Endodermal cell (in vitro differentiated cells): ENCODE data around the gene CALHM5. TPM values are rescaled to one million over a fixed set of nuclear protein-coding genes. Genes with fewer than 3 reads are reported as not detected.

Experiments used
- DNase-seq: peaks from one replicate; pipeline ENCODE4 v3.0.0-alpha.2; 2017
- H3K27ac ChIP-seq: 2 replicates; pipeline ENCODE4 v1.5.1; 2013; ENCODE audit warnings: mild to moderate bottlenecking, low read depth, low read length, moderate library complexity
- H3K27me3 ChIP-seq: 2 replicates; pipeline ENCODE4 v1.6.1; 2013; ENCODE audit warnings: mild to moderate bottlenecking, low read length, moderate library complexity; ENCODE audit not compliant: insufficient read depth, control insufficient read depth, poor library complexity, severe bottlenecking
- H3K36me3 ChIP-seq: 2 replicates; pipeline ENCODE4 v1.7.0; 2013; ENCODE audit warnings: mild to moderate bottlenecking, low read length, moderate library complexity; ENCODE audit not compliant: control insufficient read depth, insufficient read depth
- H3K4me1 ChIP-seq: one replicate; pipeline ENCODE4 v1.7.0; 2013; ENCODE audit warnings: low read length; ENCODE audit not compliant: control insufficient read depth, insufficient read depth
- H3K4me3 ChIP-seq: 2 replicates; pipeline ENCODE4 v1.5.1; 2013; ENCODE audit warnings: mild to moderate bottlenecking, low read length, moderate library complexity
- H3K9ac ChIP-seq: 2 replicates; pipeline ENCODE4 v1.6.1; 2013; ENCODE audit warnings: mild to moderate bottlenecking, low read length, moderate library complexity; ENCODE audit not compliant: poor library complexity, severe bottlenecking; ENCODE audit errors: extremely low read depth
- H3K9me3 ChIP-seq: 2 replicates; pipeline ENCODE4 v1.6.1; 2013; ENCODE audit warnings: mild to moderate bottlenecking, low read length, moderate library complexity; ENCODE audit not compliant: control insufficient read depth
- H3K27ac Mint-ChIP-seq: 2 replicates; pipeline ENCODE4 v1.8.0; 2020; ENCODE audit warnings: mixed read lengths
- H3K27me3 Mint-ChIP-seq: 2 replicates; pipeline ENCODE4 v1.8.0; 2021; ENCODE audit warnings: mild to moderate bottlenecking, mixed read lengths; ENCODE audit not compliant: insufficient read depth
- H3K36me3 Mint-ChIP-seq: 2 replicates; pipeline ENCODE4 v1.8.0; 2020; ENCODE audit warnings: low read depth, mixed read lengths
- H3K4me1 Mint-ChIP-seq: 2 replicates; pipeline ENCODE4 v1.8.0; 2020; ENCODE audit warnings: mixed read lengths
- H3K4me3 Mint-ChIP-seq: 2 replicates; pipeline ENCODE4 v1.8.0; 2020; ENCODE audit warnings: mild to moderate bottlenecking, moderate library complexity, mixed read lengths
- H3K9me3 Mint-ChIP-seq: 2 replicates; pipeline ENCODE4 v1.8.0; 2020; ENCODE audit warnings: mild to moderate bottlenecking, mixed read lengths
- CTCF ChIP-seq: fragments of 200-600 bp; sonication (generic); conservative IDR thresholded peaks from 2 replicates; pipeline ENCODE4 v1.5.0; 2021; ENCODE audit warnings: antibody characterized with exemption, mild to moderate bottlenecking
- WGBS, 2 experiments: methylation state at CpG; one replicate each; pipeline versions ENCODE4 v1.1.5 to v1.1.7; 2013; ENCODE audit warnings: missing lambda C conversion rate in 2 of 2, mixed read lengths in 1 of 2; ENCODE audit not compliant: insufficient coverage in 1 of 2, insufficient read length in 1 of 2; 5-methylcytosine and 5-hydroxymethylcytosine counted together
- total RNA-seq, 2 donors: library from RNA; stranded (reverse); fragmentation: NEBNext Ultra II Directional in 1 of 2; extraction: Animal tissue kit (Norgen Biotek cat#: 25700) in 1 of 2; gene quantifications; 2 replicates in 1 of 2; 3 replicates in 1 of 2; pipeline ENCODE4 v1.2.1, GENCODE V29; 2021

The CALHM5 gene
- total RNA-seq, 2 donors from 2014 or later: 0.18 to 0.20 TPM

- H3K9me3 ChIP-seq: no peaks in the 10 kb centered on the region
- DNase-seq: no peak
- no peaks in the 10 kb centered on the region for H3K9me3 Mint-ChIP-seq
- no peak overlapping the region for H3K4me3 ChIP-seq
- no peak overlapping the region for H3K9ac ChIP-seq
- H3K36me3 ChIP-seq: no peaks in the 10 kb centered on the region
- H3K4me3 Mint-ChIP-seq: no peak overlapping the region
- 88 to 91% methylated on average over 3 to 5 of the region's 5 CpGs for WGBS, 2 experiments
- TF ChIP-seq CTCF: no peak
- H3K27me3 ChIP-seq: no peaks in the 10 kb centered on the region
- H3K36me3 Mint-ChIP-seq: no peaks in the 10 kb centered on the region
- H3K27ac ChIP-seq: no peak overlapping the region
- peaks cover 3% of the 10 kb centered on the region for H3K4me1 Mint-ChIP-seq
- H3K27me3 Mint-ChIP-seq: peaks cover 4% of the 10 kb centered on the region
- H3K27ac Mint-ChIP-seq: no peak overlapping the region
- peaks cover 2% of the 10 kb centered on the region for H3K4me1 ChIP-seq
Measured at GRCh38 chr6:116557893-116558292, 46.5 kb downstream of the CALHM5 start.

- Mint-ChIP-seq H3K27me3 (no peaks in the 10 kb centered on the region), H3K9me3 (no peaks in the 10 kb centered on the region), H3K4me3 (no peak overlapping the region), H3K36me3 (no peaks in the 10 kb centered on the region), H3K27ac (no peak overlapping the region), H3K4me1 (peaks cover 3% of the 10 kb centered on the region)
- Histone ChIP-seq H3K9ac (no peak overlapping the region), H3K4me1 (peaks cover 3% of the 10 kb centered on the region), H3K27ac (no peak overlapping the region), H3K27me3 (no peaks in the 10 kb centered on the region), H3K9me3 (no peaks in the 10 kb centered on the region), H3K4me3 (no peak overlapping the region), H3K36me3 (no peaks in the 10 kb centered on the region)
- 100% methylated on average over 2 of the region's 2 CpGs; no CpG with 5 or more reads in 1 of the 2 experiments for WGBS, 2 experiments
- DNase-seq: no peak
- TF ChIP-seq CTCF: no peak
Measured at GRCh38 chr6:116560130-116560529, 48.7 kb downstream of the CALHM5 start.

- H3K27me3 ChIP-seq: no peaks in the 10 kb centered on the region
- H3K9me3 ChIP-seq: no peaks in the 10 kb centered on the region
- Mint-ChIP-seq H3K27me3 (no peaks in the 10 kb centered on the region), H3K36me3 (no peaks in the 10 kb centered on the region), H3K9me3 (no peaks in the 10 kb centered on the region), H3K4me3 (no peak overlapping the region), H3K4me1 (peaks cover 3% of the 10 kb centered on the region), H3K27ac (no peak overlapping the region)
- H3K4me1 ChIP-seq: peaks cover 3% of the 10 kb centered on the region
- TF ChIP-seq CTCF: peak; percentile 91
- peak; percentile 91 for DNase-seq
- no peaks in the 10 kb centered on the region for H3K36me3 ChIP-seq
- no peak overlapping the region for H3K4me3 ChIP-seq
- H3K9ac ChIP-seq: no peak overlapping the region
- no peak overlapping the region for H3K27ac ChIP-seq
- WGBS, 2 experiments: 54 to 58% methylated on average over 8 to 9 of the region's 9 CpGs
Measured at GRCh38 chr6:116561377-116562018, 50.1 kb downstream of the CALHM5 start.
